Measurements from ENCODE around the gene SFXN5. TPM values are rescaled to one million over a fixed set of nuclear protein-coding genes. Genes with fewer than 3 reads are reported as not detected.

Gene SFXN5
- total RNA-seq, 1 experiment from 2014 or later, result 31.3 TPM

GRCh38 chr2:72900191-72900825 lies 171.2 kb downstream of the SFXN5 start:
- POLR2A ChIA-PET, result no interaction called here
- H3K4me3 Mint-ChIP-seq (ENCODE audit: unreplicated experiment), result no peak overlapping the region
- H3K27me3 Mint-ChIP-seq (ENCODE audit: insufficient read depth, unreplicated experiment), result peaks cover 26% of the 10 kb centered on the region
- TF ChIP-seq CTCF (IDR thresholded peaks at IDR 0.05; ENCODE audit: insufficient read depth in 1 of 2, low read depth in 1 of 2, low read length in 1 of 2, severe bottlenecking in 1 of 2, unreplicated experiment in 1 of 2), result no peak
- Histone ChIP-seq H3K27me3 (replicated peaks; ENCODE audit: control insufficient read depth, insufficient read depth, low read length) (no peaks in the 10 kb centered on the region), H3K36me3 (ENCODE audit: control insufficient read depth, insufficient read depth, low read length) (no peaks in the 10 kb centered on the region), H3K9me3 (no peaks in the 10 kb centered on the region), H3K4me1 (no peaks in the 10 kb centered on the region), H3K4me3 (ENCODE audit: low read depth, low read length) (no peak overlapping the region)
- DNase-seq, result no peak
- BruUV-seq (replicated peaks), result no TSS peak
- H3K27ac Mint-ChIP-seq (ENCODE audit: unreplicated experiment), result no peak overlapping the region
- no peaks in the 10 kb centered on the region for H3K36me3 Mint-ChIP-seq (ENCODE audit: insufficient read depth, unreplicated experiment)
- intact Hi-C loops (cut with micrococcal nuclease; ENCODE audit: unreplicated experiment), result no loop called here
- CTCF ChIA-PET, result no interaction called here
- no peaks in the 10 kb centered on the region for H3K9me3 Mint-ChIP-seq (ENCODE audit: unreplicated experiment)
- peaks cover 5% of the 10 kb centered on the region for H3K4me1 Mint-ChIP-seq (ENCODE audit: low read depth, unreplicated experiment)

- no peak for TF ChIP-seq CTCF (IDR thresholded peaks at IDR 0.05; ENCODE audit: insufficient read depth in 1 of 2, low read depth in 1 of 2, low read length in 1 of 2, severe bottlenecking in 1 of 2, unreplicated experiment in 1 of 2)
- Histone ChIP-seq H3K4me1 (no peaks in the 10 kb centered on the region), H3K36me3 (ENCODE audit: control insufficient read depth, insufficient read depth, low read length) (no peaks in the 10 kb centered on the region), H3K4me3 (ENCODE audit: low read depth, low read length) (no peak overlapping the region), H3K9me3 (no peaks in the 10 kb centered on the region), H3K27me3 (replicated peaks; ENCODE audit: control insufficient read depth, insufficient read depth, low read length) (no peaks in the 10 kb centered on the region)
- BruUV-seq (replicated peaks), result no TSS peak
- DNase-seq, result no peak
- Mint-ChIP-seq H3K36me3 (ENCODE audit: insufficient read depth, unreplicated experiment) (no peaks in the 10 kb centered on the region), H3K9me3 (ENCODE audit: unreplicated experiment) (no peaks in the 10 kb centered on the region), H3K27me3 (ENCODE audit: insufficient read depth, unreplicated experiment) (peaks cover 23% of the 10 kb centered on the region), H3K4me1 (ENCODE audit: low read depth, unreplicated experiment) (peaks cover 7% of the 10 kb centered on the region), H3K4me3 (ENCODE audit: unreplicated experiment) (no peak overlapping the region), H3K27ac (ENCODE audit: unreplicated experiment) (no peak overlapping the region)
- intact Hi-C loops (cut with micrococcal nuclease; ENCODE audit: unreplicated experiment), result no loop called here
- CTCF ChIA-PET, result interaction anchor here (0.6 kb wide), 2 partner anchors 89 to 213 kb away, joined by 4 read pairs; no protein-coding TSS in a partner anchor
- POLR2A ChIA-PET, result no interaction called here
Measured at GRCh38 chr2:72898585-72898906, 173.0 kb downstream of the SFXN5 start.

- peaks cover 7% of the 10 kb centered on the region for H3K4me1 Mint-ChIP-seq (ENCODE audit: low read depth, unreplicated experiment)
- no peaks in the 10 kb centered on the region for H3K9me3 Mint-ChIP-seq (ENCODE audit: unreplicated experiment)
- no peaks in the 10 kb centered on the region for H3K36me3 Mint-ChIP-seq (ENCODE audit: insufficient read depth, unreplicated experiment)
- H3K4me1 ChIP-seq, result no peaks in the 10 kb centered on the region
- TF ChIP-seq CTCF (IDR thresholded peaks at IDR 0.05; ENCODE audit: insufficient read depth in 1 of 2, low read depth in 1 of 2, low read length in 1 of 2, severe bottlenecking in 1 of 2, unreplicated experiment in 1 of 2), result no peak
- no peaks in the 10 kb centered on the region for H3K36me3 ChIP-seq (ENCODE audit: control insufficient read depth, insufficient read depth, low read length)
- no peak overlapping the region for H3K4me3 ChIP-seq (ENCODE audit: low read depth, low read length)
- H3K4me3 Mint-ChIP-seq (ENCODE audit: unreplicated experiment), result no peak overlapping the region
- H3K27me3 Mint-ChIP-seq (ENCODE audit: insufficient read depth, unreplicated experiment), result peaks cover 20% of the 10 kb centered on the region
- ChIA-PET CTCF (interaction anchor here (0.6 kb wide), 2 partner anchors 90 to 213 kb away, joined by 4 read pairs; no protein-coding TSS in a partner anchor), POLR2A (no interaction called here)
- no TSS peak for BruUV-seq (replicated peaks)
- intact Hi-C loops (cut with micrococcal nuclease; ENCODE audit: unreplicated experiment), result no loop called here
- H3K27ac Mint-ChIP-seq (ENCODE audit: unreplicated experiment), result no peak overlapping the region
- no peaks in the 10 kb centered on the region for H3K27me3 ChIP-seq (replicated peaks; ENCODE audit: control insufficient read depth, insufficient read depth, low read length)
- no peak for DNase-seq
- H3K9me3 ChIP-seq, result no peaks in the 10 kb centered on the region
Measured at GRCh38 chr2:72897785-72898584, 173.5 kb downstream of the SFXN5 start.

Data from Caco-2 (cell line).